Lower lobe of right lung (tissue), 2 donors: ENCODE data around the gene ADGRF1. TPM values are rescaled to one million over a fixed set of nuclear protein-coding genes. Genes with fewer than 3 reads are reported as not detected.

Experiments used
- ATAC-seq, 2 donors: fragments of 200-7000 bp; cut with Tn5 transposase; one replicate each; pipeline ENCODE4 v1.9.1; 2020 to 2022; ENCODE audit warnings: mild to moderate bottlenecking in 2 of 2, moderate library complexity in 2 of 2
- DNase-seq: peaks from one replicate; pipeline ENCODE4 v3.0.0-alpha.2; 2020
- H3K27ac ChIP-seq: fragments of 200-600 bp; one replicate; pipeline ENCODE4 v1.8.0; 2022
- H3K27me3 ChIP-seq: fragments of 200-600 bp; one replicate; pipeline ENCODE4 v1.8.0; 2022; ENCODE audit warnings: low read depth
- H3K36me3 ChIP-seq: fragments of 200-600 bp; one replicate; pipeline ENCODE4 v1.8.0; 2022; ENCODE audit warnings: mild to moderate bottlenecking
- H3K4me1 ChIP-seq: fragments of 200-600 bp; one replicate; pipeline ENCODE4 v1.8.0; 2022
- H3K4me3 ChIP-seq: fragments of 200-600 bp; one replicate; pipeline ENCODE4 v1.8.0; 2022; ENCODE audit warnings: mild to moderate bottlenecking
- H3K9me3 ChIP-seq: fragments of 200-600 bp; one replicate; pipeline ENCODE4 v1.8.0; 2022
- intact Hi-C: fragments of 100-400 bp; cut with DNase I; formaldehyde crosslinking; loops from one replicate; pipeline ENCODE4 v1.11.0; 2022
- total RNA-seq: library from RNA; stranded (reverse); fragmentation: NEBNext Ultra II Directional; extraction: Animal tissue kit (Norgen Biotek cat#: 25700); gene quantifications from one replicate; pipeline ENCODE4 v1.2.1, GENCODE V29; 2021
- TF ChIP-seq, protein P1 (sequence below): fragments of 200-600 bp; IDR thresholded peaks from one replicate; pipeline ENCODE4 v1.8.0; 2022; ENCODE audit warnings: antibody characterized with exemption, mild to moderate bottlenecking
- donor health status: DM: no; HTN: yes; CAD: no; lungs with severe emphysema.

ADGRF1 gene
- total RNA-seq, 1 donor from 2014 or later: 9.9 TPM

- Histone ChIP-seq H3K27me3 (no peaks in the 10 kb centered on the region), H3K27ac (no peak overlapping the region), H3K4me3 (no peak overlapping the region), H3K36me3 (no peaks in the 10 kb centered on the region), H3K4me1 (no peaks in the 10 kb centered on the region), H3K9me3 (no peaks in the 10 kb centered on the region)
- ATAC-seq: no peak
- intact Hi-C loops: no loop called here
- no peak for DNase-seq
- TF ChIP-seq, protein P1, sequence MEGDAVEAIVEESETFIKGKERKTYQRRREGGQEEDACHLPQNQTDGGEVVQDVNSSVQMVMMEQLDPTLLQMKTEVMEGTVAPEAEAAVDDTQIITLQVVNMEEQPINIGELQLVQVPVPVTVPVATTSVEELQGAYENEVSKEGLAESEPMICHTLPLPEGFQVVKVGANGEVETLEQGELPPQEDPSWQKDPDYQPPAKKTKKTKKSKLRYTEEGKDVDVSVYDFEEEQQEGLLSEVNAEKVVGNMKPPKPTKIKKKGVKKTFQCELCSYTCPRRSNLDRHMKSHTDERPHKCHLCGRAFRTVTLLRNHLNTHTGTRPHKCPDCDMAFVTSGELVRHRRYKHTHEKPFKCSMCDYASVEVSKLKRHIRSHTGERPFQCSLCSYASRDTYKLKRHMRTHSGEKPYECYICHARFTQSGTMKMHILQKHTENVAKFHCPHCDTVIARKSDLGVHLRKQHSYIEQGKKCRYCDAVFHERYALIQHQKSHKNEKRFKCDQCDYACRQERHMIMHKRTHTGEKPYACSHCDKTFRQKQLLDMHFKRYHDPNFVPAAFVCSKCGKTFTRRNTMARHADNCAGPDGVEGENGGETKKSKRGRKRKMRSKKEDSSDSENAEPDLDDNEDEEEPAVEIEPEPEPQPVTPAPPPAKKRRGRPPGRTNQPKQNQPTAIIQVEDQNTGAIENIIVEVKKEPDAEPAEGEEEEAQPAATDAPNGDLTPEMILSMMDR: no peak
Measured at GRCh38 chr6:47022191-47022590, 19.9 kb downstream of the ADGRF1 start.

- TF ChIP-seq, protein P1: no peak
- H3K9me3 ChIP-seq: no peaks in the 10 kb centered on the region
- no peaks in the 10 kb centered on the region for H3K4me1 ChIP-seq
- no peaks in the 10 kb centered on the region for H3K36me3 ChIP-seq
- no peak overlapping the region for H3K27ac ChIP-seq
- H3K4me3 ChIP-seq: no peak overlapping the region
- ATAC-seq (no peak), DNase-seq (no peak)
- H3K27me3 ChIP-seq: no peaks in the 10 kb centered on the region
- intact Hi-C loops: no loop called here
Measured at GRCh38 chr6:47019941-47020340, 22.2 kb downstream of the ADGRF1 start.

- DNase-seq: no peak
- no peak overlapping the region for H3K27ac ChIP-seq
- ATAC-seq: no peak
Measured at GRCh38 chr6:47016909-47017308, 25.2 kb downstream of the ADGRF1 start.

DNA sequence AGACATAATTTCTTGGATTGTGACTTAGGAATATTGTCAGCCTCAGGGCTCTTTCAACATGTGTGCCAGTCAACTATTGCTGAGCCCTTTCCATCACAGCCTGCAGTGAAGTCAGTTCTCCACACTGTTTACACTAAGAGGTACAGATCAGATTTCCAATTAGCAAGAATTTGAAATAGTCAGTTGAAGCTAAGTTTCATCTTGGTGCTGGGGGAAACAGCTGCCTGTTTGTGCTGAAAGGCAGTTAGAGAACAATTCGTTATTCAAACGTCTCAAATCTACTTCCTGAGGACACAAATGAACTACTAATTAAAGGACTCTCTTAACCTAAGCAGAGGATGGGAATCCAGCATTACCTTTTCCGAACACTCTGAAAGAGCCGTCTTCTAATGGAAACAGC, 25.9 kb downstream of the ADGRF1 start:
- DNase-seq: no peak

More at GRCh38 chr6:47016909-47017308, 25.2 kb downstream of the ADGRF1 start:
- Histone ChIP-seq H3K4me3 (no peak overlapping the region), H3K36me3 (no peaks in the 10 kb centered on the region), H3K4me1 (no peaks in the 10 kb centered on the region), H3K9me3 (no peaks in the 10 kb centered on the region), H3K27me3 (no peaks in the 10 kb centered on the region)
- TF ChIP-seq, protein P1: no peak
- intact Hi-C loops: no loop called here

GRCh38 chr6:47014401-47014800, 27.7 kb downstream of the ADGRF1 start:
- Histone ChIP-seq H3K27me3 (no peaks in the 10 kb centered on the region), H3K4me3 (no peak overlapping the region), H3K36me3 (no peaks in the 10 kb centered on the region), H3K4me1 (no peaks in the 10 kb centered on the region), H3K9me3 (no peaks in the 10 kb centered on the region), H3K27ac (no peak overlapping the region)
- intact Hi-C loops: no loop called here
- no peak for ATAC-seq
- DNase-seq: no peak
- TF ChIP-seq, protein P1: no peak

More for the DNA sequence above, 25.9 kb downstream of the ADGRF1 start:
- intact Hi-C loops: no loop called here
- no peaks in the 10 kb centered on the region for H3K36me3 ChIP-seq
- no peak for ATAC-seq
- no peaks in the 10 kb centered on the region for H3K9me3 ChIP-seq
- TF ChIP-seq, protein P1: no peak
- no peaks in the 10 kb centered on the region for H3K27me3 ChIP-seq
- no peaks in the 10 kb centered on the region for H3K4me1 ChIP-seq
- H3K4me3 ChIP-seq: no peak overlapping the region
- H3K27ac ChIP-seq: no peak overlapping the region

- no peaks in the 10 kb centered on the region for H3K9me3 ChIP-seq
- no peaks in the 10 kb centered on the region for H3K27me3 ChIP-seq
- H3K4me3 ChIP-seq: no peak overlapping the region
- intact Hi-C loops: no loop called here
- DNase-seq: no peak
- TF ChIP-seq, protein P1: no peak
- H3K4me1 ChIP-seq: no peaks in the 10 kb centered on the region
- H3K27ac ChIP-seq: no peak overlapping the region
- no peaks in the 10 kb centered on the region for H3K36me3 ChIP-seq
- no peak for ATAC-seq
Measured at GRCh38 chr6:47009583-47009982, 32.5 kb downstream of the ADGRF1 start.
